ENCODE results near the gene IKBIP.

The IKBIP gene

GRCh38 chr12:98575013-98575412 is 69.6 kb downstream of the IKBIP start:
- no peak for DNase-seq
